AG10803 (cell line): ENCODE data around the gene SPINK14.

Source experiments
- DNase-seq: peaks from one replicate; pipeline ENCODE4 v3.0.0; 2010; ENCODE audit warnings: low read depth
- H3K4me3 ChIP-seq: 2 replicates; pipeline ENCODE4 v1.5.1; 2011; ENCODE audit warnings: mild to moderate bottlenecking, low read length, control low read depth
- CTCF ChIP-seq: conservative IDR thresholded peaks from 2 replicates; pipeline ENCODE4 v1.5.1; 2011; ENCODE audit warnings: mild to moderate bottlenecking, low read length, control low read depth, inconsistent platforms

Gene SPINK14

GRCh38 chr5:148168246-148168645, at the start of gene SPINK14:
TSS of gene SPINK14 (plus strand) at chr5:148168546. CDS start at chr5:148169733, 1,187 bp downstream.
- no peak for TF ChIP-seq CTCF
- DNase-seq: no peak
- H3K4me3 ChIP-seq: no peak within 1 kb of the TSS

- TF ChIP-seq CTCF: no peak
- no peak overlapping the region for H3K4me3 ChIP-seq
- DNase-seq: no peak
Observed at GRCh38 chr5:148120317-148120716, 48.0 kb upstream of the SPINK14 start.

GRCh38 chr5:148125641-148126040, 42.7 kb upstream of the SPINK14 start:
- DNase-seq: no peak
- no peak for TF ChIP-seq CTCF
- no peak overlapping the region for H3K4me3 ChIP-seq

GRCh38 chr5:148135091-148136048, 33.0 kb upstream of the SPINK14 start:
- no peak overlapping the region for H3K4me3 ChIP-seq
- no peak for TF ChIP-seq CTCF
- DNase-seq: no peak

- H3K4me3 ChIP-seq: no peak overlapping the region
- TF ChIP-seq CTCF: no peak
- no peak for DNase-seq
Observed at GRCh38 chr5:148140846-148141245, 27.5 kb upstream of the SPINK14 start.

GRCh38 chr5:148141645-148142044, 26.7 kb upstream of the SPINK14 start:
- TF ChIP-seq CTCF: no peak
- H3K4me3 ChIP-seq: no peak overlapping the region
- no peak for DNase-seq

GRCh38 chr5:148145916-148146315, 22.4 kb upstream of the SPINK14 start:
- DNase-seq: no peak
- TF ChIP-seq CTCF: no peak
- no peak overlapping the region for H3K4me3 ChIP-seq
